NCI-H2107 (cell line): ENCODE results near the gene ATP6V0D1.
A peak's percentile ranks its signal among the peaks of the same experiment; 100 is the strongest.
"Not testable (repeated sequence)": the region's sequence is repeated elsewhere in the genome, so short reads cannot be mapped to it uniquely, and the experiment has no call there.

Experiments used
- DNase-seq: peaks from one replicate; lab custom pipeline; 2025; lab: John Stamatoyannopoulos, UW

ATP6V0D1 gene

DNA sequence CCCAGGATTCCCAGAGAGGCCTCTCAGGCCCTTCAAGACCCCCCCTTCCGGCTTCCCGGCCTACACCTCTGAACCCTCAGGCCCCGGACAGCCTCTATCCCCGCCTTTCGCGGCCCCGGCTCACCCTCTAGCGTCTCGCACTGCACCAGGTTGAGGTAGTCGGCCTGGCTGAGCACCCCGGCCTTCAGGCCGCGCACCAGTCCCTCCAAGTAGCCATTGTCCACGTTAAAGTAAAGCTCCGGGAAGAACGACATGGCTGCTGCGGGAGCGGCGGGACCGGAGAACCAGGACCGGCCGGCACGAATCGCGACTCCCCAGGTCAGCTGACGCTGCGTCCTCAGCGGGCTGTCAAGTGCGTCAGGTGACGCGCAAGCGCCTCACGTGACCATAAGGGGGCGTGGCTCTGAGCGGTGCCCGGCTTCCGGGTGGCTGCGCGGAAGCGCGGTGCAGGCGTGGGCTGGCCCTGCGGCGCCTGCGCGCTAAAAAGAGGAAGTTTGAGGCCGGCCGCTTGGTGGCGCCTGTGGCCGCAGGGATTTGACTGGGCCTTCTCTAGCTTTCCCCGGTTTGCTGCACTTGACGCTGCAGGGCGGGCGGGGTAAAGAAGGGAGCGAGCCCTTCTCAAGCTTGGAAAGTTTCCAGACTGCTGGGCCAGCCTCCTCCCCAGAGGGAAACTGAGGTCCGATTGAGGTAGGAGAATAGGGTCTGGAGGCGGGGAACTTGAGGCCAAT, at the start of gene ATP6V0D1:
Gene ATP6V0D1 (minus strand): TSS at position 325 of the 728 bp plus-strand sequence. CDS start 71 bp downstream, at position 254.
- DNase-seq: peak; percentile 93

DNA sequence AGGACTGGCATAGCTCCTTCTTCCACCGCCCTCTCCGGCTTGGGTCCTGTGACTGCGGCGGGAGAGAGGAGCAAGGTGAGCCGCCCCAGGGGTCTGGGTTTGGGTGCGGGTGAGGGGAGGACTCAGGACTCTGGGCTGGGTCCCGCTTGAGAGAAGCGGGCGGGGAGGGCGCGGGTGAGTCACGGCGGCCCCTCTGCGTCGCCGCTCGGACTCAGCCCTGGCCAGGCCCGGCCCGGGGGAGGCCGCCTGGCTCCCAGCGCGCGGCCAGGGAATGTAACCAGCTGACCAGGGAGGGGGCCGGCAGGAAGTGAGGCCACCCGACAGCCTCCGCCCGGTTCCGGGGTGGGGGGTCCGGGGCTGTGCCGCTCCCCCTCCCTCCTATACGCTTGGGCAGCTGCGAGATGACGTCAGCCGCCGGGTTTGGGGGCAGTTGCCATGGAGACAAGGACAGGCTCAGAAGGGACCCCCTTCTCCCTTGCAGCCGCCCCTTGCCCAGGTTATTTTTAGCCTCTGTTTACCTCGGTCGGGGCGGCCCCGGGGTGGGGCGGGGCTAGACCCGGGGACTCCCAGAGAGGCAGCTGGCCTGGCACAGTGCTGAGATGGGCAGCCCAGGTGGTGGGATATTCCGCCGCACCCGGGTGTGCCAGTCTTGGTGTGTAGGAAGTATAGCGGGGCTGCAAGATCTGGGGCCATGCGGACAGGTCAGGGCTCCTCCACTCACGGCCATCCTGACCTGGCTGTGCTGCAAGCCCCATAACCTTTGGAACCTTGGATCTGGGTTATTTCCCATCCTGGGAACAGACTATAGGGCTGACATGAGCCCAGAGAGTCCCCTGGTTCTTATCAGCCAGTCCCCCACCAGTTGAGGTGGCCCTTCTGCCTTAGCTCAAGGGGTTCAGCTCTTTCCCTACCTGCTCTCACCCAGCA, 49.3 kb upstream of the ATP6V0D1 start:
- DNase-seq: no peak

DNA sequence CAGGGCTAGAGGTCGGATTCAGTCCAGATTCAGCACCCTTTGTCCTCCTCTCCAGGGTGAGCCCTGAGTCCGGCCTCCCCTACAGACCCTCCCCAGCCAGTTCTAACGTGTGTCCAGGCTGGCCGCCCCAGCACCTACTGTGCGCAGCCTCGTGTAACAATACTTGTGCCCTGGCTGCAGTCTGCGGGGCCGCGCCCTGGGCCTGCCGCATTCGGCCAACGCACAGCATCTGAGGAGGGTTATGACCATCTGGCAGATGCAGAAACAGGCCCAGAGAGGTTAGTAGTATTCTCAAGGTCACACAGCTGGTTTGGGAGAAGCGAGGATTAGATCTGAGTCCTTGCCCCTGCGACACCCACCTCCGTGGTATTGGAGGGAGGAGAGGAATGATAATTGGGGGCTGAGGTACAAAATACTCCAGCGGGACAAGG, 48.6 kb upstream of the ATP6V0D1 start:
- DNase-seq: no peak

DNA sequence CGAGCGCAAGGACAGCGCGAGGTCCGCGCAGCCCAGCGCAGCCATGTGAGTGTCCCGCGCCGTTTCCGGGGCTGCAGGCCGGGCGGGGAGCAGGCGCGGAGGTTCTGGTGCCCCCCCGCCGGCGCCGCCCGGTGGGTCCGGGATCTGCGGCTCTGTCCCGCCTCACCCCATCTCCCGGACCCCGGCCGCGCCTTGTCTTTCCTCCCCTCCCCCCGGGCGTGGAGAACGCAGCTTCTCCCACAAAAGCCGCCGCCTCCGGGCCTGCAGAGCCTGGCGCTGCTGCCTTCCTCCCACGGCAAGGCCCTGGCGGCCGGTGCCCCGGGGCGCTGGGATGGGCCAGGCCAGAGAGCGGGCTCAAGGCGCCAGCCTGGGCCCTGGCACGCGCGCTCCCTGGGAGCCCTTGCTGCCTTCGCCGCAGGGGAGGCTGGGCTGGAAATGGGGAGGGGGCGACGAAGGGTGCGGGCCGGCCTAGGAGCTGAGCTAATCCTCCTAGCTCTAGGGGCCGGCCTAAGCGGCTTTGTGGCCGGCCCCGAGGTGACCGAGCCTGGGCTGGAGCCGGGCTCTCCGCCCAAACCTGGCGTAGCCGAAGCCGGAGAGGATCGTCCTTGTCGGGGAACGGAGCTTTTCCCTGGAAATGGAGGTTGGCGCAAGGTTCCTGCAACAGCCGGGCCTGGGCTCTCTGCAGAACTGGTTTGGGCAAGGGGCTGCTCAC, 48.1 kb upstream of the ATP6V0D1 start:
- DNase-seq: no peak

DNA sequence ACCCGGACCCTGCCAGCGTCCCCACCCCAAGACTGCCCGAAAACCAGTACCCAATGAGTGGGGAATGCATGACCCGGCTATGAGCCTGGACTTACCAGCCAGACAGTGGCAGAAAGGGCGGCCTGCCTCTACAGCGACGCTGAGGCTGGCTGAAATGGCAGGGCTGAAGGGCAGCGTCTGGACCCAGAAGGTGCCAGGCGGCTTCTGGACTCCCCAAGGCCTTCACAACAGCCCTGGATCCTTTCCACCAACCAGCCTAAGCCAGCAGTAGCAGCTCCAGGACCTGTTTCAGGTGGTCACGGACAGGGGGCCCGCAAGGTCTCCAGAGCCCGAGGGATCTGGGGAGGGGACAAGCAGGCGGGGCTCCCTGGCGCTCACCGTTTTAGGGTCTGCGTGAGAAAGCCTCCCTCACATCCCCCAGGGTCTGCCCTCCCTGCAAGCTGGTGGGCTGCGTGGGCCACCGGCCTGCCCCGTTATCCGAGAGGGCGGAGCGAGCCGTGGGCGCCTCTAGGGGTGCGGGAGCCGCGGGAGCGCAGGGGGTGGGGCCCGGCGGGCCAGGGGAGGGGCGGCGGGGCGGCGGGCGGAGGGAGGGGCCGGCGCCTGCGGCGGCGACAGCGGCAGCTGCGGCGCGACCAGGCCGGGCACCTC, 47.4 kb upstream of the ATP6V0D1 start, which contains the start of gene RIPOR1:
Gene RIPOR1 (plus strand): TSS at position 608 of the 648 bp plus-strand sequence. CDS start 9,618 bp downstream, outside the sequence.
- DNase-seq: no peak

DNA sequence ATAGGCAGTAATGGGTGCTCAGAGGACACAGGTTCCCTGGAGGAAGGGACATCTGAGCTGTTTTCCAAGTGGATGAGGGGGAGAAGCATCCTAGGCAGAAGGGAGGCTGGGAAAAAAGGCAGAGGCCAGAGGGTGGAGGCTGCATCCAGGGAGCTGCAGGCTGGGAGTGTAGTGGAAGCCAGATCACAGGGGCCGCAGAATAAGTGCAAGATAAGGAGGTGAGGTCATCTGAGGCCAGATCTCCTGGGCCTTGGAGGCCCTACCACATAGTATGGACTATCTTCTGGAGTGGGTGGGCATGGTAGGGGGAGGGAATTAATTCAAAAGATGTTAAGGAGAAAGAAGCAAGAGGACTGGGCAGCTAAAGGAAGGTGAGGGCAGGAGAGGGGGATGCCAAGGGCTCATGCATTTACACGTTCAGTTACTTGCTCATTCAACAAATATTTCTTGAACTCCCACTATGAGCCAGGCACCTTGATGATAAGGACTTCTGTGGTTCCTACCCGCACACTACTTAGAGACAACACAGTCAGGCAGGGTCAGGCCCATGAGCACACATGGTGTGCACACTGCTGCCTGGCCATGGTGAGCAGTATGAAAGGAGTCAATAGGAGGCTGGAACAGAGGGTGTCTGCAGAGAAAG, 45.3 kb upstream of the ATP6V0D1 start:
- no peak for DNase-seq

DNA sequence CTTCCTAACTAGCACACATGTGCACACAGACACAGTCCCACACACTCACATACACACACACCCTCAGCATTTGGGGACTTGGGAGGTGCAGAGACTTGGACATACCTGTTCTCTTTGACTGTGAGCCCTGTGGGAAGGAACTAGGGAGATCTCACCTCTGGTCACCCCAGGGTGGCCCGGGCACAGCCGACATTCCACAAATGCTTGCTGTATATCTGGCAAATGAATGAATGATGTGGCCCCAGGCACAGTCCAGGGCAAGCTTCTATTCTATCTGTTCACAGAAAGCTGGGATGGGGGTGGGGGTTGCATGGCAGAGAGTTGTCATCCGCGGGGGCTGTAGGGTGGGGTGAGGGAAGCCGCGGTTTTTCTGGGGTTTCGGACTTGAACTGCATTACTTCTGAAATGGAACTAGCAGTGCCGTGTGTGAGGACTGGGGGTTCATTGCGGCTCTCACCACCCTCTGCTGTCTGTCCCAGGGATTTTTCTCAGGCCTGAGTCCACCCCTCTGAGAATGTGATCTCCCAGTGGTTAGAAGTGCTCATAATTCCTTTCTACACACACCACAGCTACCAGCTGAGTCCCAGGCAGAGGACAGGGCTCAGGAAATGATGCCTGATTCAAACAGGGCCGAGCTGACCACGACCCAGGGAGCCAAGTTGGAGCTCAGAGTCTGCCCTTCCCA, 44.4 kb upstream of the ATP6V0D1 start:
- DNase-seq: no peak

DNA sequence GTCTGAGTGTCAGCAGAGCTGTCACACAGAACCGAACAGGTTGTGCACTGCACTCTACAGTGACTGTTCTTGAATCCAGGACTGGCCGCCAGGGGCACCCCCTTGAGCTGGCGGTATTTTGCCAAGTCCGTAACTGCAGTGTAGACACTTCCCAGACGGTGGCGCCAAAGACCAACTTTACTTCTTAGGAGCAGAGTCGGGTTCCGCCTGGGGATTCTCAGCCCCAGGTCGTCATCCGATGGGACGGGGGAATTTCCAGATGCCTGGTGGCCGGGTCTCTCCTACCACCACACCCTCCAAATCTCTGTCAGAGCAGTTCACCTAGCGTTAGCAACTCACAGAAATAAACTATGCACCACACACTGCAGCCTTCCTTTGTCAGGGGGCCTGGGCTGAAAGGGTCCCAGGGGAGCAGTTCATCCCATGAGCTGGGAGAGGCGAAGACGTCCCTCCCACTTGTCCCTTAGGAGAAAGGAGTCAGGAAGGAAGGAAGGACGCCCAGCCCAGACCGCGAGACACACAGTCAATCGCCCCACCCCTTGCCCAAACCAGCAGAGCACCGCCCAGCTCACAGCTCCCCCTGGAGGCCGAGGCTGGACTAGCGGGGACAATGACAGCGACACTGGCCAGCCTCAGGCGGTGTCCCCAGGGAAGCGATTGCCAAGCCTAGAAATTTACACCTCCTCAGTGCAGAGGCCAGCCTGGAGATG, 40.3 kb upstream of the ATP6V0D1 start:
- DNase-seq: peak; percentile 97

DNA sequence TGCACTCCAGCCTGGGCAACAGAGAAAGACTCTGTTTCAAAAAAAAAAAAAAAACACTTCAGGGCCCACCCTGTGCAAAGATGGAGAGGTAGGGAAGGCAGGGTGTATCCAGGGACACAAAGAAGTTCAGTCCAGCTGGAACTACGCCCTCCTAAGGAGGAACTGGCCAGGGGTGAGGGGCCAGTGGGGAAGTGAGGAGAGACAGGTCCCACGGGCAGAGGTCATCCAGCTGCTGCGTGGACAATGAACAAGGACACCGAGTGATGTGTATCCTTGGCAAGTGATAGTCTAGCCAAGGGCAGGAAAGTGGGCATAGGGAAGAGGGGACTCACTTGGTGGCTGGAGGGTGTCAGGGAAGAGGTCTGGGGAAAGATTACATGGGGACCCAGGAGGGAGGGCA, 38.3 kb upstream of the ATP6V0D1 start:
- DNase-seq: no peak

DNA sequence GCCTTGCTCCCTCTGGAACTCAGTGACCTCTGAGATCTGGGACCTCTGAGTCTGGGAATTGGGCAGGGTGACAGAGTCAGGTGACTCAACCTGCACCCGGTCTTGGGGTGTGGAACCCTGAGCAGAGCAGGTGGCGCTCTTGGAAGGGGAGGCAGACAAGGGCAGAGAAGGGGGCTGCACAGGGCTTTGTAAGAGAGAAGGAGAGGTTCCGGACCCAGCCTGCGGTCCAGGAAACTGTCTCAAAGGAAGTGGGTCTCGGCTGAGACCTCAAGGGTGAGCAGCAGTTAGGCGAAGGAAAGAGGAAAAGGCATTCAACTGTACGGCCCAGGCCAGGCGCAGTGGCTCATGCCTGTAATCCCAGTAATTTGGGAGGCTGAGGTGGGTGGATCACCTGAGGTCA, 37.7 kb upstream of the ATP6V0D1 start:
- no peak for DNase-seq

DNA sequence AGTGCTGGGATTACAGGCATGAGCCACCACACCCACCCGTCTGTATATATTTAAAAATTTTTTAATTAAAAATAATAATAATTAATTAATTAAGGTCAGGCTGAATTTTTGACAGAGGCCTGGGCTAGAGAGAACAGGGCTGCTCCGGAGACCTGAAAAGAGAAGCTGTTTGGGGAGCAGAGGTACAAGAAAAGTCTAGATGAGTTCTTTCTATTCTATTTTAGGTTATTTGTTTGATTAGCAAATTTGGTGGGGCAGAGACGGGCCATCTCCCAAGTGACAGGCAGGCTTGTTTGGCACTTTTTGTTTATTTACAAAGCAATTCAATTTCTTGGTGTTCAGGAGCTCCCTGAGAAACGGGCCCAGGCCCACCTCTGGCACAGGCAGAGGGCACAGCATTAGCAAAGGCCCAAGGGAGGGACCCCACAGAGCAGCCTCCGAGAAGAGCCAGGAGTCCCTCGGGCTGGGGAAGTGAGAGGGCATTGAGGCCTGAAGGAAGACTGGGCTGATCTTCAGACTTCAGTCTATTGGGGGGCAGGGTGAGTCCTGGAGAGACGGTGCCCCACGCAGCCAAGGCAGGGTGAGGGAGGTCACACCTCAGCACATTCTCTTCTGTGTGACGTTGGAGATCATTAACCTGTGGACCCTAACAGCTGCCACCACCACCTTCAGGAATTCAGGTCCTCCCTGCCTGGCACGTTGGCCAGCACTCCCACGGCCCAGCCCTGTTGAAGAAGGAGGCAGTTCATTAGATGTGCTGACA, 36.9 kb upstream of the ATP6V0D1 start:
- no peak for DNase-seq

DNA sequence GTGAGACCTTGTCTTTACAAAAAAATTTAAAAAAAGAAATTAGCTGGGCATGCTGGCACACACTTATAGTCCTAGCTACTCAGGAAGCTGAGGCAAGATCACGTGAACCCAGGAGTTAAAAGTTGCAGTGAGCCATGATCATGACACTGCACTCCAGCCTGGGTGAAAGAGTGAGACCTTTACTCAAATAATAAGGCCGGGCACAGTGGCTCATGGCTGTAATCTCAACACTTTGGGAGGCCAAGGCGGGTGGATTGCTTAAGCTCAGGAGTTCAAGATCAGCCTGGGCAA, 36.1 kb upstream of the ATP6V0D1 start:
- DNase-seq: no peak

DNA sequence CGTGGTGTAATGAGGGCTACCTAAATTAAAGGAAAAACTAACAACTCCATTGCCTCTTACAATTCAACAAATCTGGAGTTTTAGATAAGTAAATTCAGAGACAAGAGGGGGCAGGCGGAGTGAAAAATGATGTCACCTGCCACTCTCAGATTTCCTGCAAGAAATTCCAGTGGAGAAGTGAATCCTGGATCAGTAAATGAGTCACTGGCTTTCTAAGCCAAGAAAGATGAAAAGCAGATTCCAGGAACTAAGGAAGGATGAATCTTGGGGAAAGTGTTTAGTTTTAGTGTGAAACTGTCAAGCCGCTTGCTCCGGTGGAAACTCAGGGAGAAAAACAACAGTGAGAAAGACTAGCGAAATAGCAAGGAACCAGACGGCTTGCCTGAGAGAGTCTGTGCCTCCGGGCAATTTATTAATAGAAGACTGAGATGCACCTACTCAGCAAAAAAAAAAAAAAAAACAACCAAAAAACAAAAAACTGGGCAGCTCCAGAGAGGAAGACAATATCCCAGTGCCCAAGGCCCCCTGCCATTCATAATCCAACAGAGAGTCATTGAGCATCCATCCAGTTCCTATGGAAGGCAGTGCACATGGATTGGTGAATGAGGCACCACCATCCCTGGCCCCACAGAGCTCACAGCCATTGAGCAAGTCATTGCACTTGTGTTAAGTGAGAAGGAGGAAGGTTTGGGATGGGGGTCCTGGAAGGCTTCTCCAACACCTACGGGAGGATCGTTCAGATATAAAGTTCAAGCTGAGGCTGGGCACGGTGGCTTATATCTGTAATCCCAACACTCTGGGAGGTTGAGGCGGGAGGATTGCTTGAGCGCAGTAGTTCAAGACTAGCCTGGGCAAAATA, 35.6 kb upstream of the ATP6V0D1 start:
- DNase-seq: no peak

DNA sequence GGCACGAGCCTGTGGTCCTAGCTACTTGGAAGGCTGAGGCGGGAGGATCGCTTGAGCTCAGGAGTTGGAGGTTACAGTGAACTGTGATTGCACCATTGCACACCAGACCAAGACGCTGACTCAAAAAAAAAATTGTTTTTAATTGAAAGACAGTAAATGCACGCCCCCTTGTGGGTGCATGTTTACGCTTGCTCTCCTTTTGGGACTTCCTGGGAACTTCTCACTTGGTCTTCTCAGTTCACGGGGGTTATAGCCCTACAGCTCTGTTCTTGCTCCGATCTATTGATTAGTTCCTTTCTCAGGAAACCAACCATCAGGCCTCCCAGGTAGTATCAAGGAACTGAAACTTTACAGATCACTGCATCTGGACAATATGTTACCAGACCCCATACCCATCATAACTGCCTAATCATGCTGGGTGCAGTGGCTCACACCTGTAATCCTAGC, 33.4 kb upstream of the ATP6V0D1 start:
- no peak for DNase-seq

DNA sequence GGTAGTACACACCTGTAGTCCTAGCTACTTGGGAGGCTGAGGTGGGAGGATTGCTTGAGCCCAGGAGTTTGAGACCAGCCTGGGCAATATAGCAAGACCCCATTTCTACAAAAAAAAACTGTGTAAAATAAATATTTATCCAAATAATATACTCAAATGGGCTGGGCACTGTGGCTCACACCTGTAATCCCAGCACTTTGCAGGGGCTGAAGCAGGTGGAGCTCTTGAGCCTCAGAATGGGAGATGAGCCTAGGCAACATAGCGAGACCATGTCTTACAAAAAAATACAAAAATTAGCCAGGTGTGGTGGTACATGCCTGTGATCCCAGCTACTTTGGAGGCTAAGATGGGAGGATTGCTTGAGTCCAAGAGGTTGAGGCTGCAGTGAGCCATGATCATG, 32.9 kb upstream of the ATP6V0D1 start:
- not testable (repeated sequence) for DNase-seq

DNA sequence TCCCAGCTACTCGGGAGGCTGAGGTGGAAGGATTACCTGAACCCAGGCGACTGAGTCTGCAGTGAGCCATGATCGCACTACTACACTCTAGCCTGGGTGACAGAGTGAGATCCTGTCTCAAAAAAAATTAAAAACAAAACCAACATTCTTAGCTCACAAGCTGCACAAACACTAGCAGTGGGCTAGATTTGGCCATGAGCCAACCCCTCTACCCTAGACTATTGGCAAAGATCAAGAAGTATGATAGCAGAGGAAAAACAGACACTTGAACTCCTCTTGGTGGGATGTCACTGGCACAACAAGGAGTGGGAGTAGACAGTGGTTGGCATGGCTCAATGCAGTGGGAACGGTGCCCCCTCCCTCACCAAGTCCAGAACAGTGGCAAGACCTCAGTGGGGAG, 28.1 kb upstream of the ATP6V0D1 start:
- no peak for DNase-seq

DNA sequence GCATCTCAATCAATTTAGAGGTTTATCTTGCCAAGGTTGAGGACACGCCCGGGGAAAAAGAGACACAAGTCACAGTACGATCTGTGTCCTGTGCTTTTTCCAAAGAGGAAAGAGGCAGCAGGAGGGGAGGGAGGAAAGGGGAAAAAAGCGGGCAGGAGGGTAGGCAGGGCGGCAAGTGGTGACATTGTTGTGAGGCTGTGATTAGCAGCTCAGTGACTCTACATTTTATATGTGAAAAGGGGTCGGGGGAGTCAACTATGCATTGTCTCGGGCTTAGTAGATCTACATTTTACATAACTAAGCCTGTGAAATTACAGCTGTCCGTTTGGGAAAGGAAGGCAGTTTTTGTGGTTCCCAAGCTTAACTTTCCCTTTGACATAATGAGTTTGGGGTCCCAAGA, 25.5 kb upstream of the ATP6V0D1 start:
- DNase-seq: no peak
